HepG2 (cell line): Measurements from ENCODE around the gene OR4X2.

ENCODE experiments used
- BCLAF1 ChIP-seq: fragments of 450-650 bp; IDR thresholded peaks from 2 replicates; pipeline ENCODE4 v1.6.1; 2017; ENCODE audit warnings: mild to moderate bottlenecking
- SUZ12 ChIP-seq: fragments of 150-350 bp; IDR thresholded peaks from 2 replicates; pipeline ENCODE4 v1.6.1; 2014; ENCODE audit warnings: low read depth, low read length
- TSC22D2 ChIP-seq: sonication (generic); formaldehyde crosslinking; IDR thresholded peaks from 2 replicates; pipeline ENCODE4 v1.5.1; 2020; ENCODE audit warnings: missing genetic modification reagents, mild to moderate bottlenecking, borderline replicate concordance

GRCh38 chr11:48270621-48271020 is 25.7 kb downstream of the OR4X2 start:
- TF ChIP-seq SUZ12 (no peak), TSC22D2 (CRISPR knock-in tag) (no peak), BCLAF1 (no peak)
